Activated naive CD8-positive, alpha-beta T cell treated with anti-CD3 and anti-CD28 coated beads for 36 hours (primary cell): Measurements from ENCODE around the gene HDAC7. TPM values are rescaled to one million over a fixed set of nuclear protein-coding genes. Genes with fewer than 3 reads are reported as not detected.

Source experiments
- DNase-seq: peaks from one replicate; pipeline ENCODE4 v3.0.0; 2021
- H3K27ac Mint-ChIP-seq: one replicate; pipeline ENCODE4 v1.8.0; 2022; ENCODE audit warnings: mild to moderate bottlenecking, moderate library complexity, mixed read lengths
- H3K27me3 Mint-ChIP-seq: one replicate; pipeline ENCODE4 v1.8.0; 2022; ENCODE audit warnings: mild to moderate bottlenecking, mixed read lengths
- H3K36me3 Mint-ChIP-seq: one replicate; pipeline ENCODE4 v1.8.0; 2021; ENCODE audit warnings: mild to moderate bottlenecking, mixed read lengths
- H3K4me1 Mint-ChIP-seq: one replicate; pipeline ENCODE4 v1.8.0; 2021; ENCODE audit warnings: mixed read lengths
- H3K4me3 Mint-ChIP-seq: one replicate; pipeline ENCODE4 v1.8.0; 2022; ENCODE audit warnings: mild to moderate bottlenecking, moderate library complexity, mixed read lengths
- H3K9me3 Mint-ChIP-seq: one replicate; pipeline ENCODE4 v1.8.0; 2022; ENCODE audit warnings: mixed read lengths
- total RNA-seq, 2 experiments: library from RNA; stranded (reverse); gene quantifications; one replicate each; pipeline ENCODE4 v1.2.3, GENCODE V29; 2021

HDAC7 gene
- total RNA-seq, 2 experiments from 2014 or later: 233 to 246 TPM

DNA sequence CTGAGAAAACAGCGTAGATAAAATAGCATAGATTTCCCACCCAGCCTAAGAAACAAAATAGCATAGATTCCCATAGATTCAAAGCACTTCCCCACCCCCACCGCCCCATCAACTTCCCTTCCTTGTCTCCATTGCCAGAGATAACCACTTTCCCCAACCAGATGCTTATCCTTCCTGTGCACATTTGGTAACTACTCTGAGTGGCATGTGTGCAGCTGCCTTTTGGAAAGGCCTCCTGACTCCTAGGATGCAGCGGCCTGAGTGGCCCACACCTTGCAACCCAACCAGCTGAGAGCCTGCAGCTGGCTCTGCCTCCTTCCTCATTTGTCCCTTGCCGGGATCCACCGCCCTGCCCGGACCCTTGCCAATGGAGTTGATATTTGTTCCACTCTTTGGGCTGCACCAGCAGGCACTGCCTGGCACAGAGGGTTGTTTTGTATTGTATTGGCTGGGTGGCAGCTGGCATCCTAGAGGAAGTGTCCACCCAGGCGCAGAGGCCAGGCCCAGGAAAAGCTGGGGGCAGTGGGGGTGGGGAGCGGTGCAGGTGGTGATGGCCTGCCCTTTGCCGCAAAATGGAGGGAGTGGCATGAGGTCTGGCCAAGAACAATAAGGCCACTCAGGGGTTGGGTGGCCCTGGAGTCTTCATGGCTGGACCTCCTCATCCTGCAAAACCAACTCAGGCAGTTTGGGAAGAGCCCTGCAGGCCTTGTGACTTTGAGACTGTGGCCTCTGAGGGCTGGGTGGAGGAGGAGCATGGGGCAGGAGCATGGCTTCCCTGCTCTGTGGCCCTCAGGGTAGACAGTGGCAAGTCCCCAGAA lies 41.8 kb downstream of the HDAC7 start:
- no peak overlapping the region for H3K4me3 Mint-ChIP-seq
- H3K27ac Mint-ChIP-seq: no peak overlapping the region

DNA sequence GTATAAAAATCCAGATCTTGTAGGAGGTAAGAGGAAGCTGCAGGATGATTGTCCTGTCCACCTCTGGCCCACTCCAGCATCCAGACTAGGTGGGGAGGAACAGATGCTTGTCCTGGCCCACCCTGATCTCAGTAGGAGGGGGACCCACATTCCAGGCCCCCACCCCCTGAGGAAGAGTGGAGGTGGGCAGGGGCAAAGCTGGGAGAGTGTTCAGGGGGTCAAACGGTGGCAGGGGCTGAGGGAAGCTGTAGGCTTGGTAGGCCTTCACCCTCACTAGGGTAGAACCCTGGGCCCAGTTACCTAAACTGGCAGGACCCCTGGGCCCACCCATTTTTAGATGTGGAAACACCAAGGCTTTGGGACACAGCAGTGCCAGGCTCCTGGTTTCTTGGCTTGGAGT lies 42.6 kb downstream of the HDAC7 start:
- no peak overlapping the region for H3K27ac Mint-ChIP-seq
- peaks cover 30% of the 10 kb centered on the region for H3K4me1 Mint-ChIP-seq
- H3K9me3 Mint-ChIP-seq: no peaks in the 10 kb centered on the region
- no peak for DNase-seq
- H3K4me3 Mint-ChIP-seq: no peak overlapping the region
- H3K27me3 Mint-ChIP-seq: peaks cover 5% of the 10 kb centered on the region
- H3K36me3 Mint-ChIP-seq: no peaks in the 10 kb centered on the region

More for the DNA sequence above, 41.8 kb downstream of the HDAC7 start:
- Mint-ChIP-seq H3K9me3 (no peaks in the 10 kb centered on the region), H3K4me1 (peaks cover 27% of the 10 kb centered on the region), H3K36me3 (peaks cover 2% of the 10 kb centered on the region), H3K27me3 (no peaks in the 10 kb centered on the region)
- no peak for DNase-seq

DNA sequence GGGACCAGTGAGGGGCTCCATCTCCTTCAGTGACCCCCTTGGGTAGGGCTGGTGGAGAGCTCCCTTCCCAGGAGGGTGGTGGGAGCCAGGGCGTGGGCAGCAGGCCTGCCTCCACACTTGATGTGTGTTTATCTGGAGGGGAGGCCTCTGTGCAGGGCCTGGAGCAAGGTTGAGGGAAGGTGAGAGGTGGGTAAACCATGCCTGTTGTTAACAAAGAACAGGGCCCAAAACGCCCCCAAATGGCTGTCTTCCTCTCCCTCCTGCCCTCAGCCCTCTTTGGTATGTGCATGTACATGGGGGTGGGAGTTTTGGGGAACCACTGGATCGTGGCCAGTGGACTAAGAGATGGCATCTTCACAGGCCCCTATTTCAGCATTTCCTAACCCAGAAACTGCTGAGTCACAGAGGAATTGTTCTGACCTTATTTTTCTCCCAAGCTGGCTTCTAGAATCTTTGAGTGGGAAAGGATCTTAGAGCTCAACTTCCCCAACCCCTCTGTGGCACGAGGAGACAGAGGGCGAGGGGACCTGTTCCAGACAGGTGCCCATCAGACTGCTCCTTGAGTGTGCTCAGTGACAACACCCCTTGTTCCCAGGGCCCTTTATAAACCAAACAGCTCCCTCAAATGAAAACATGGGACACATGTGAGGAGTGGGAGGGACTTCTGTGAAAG lies 43.1 kb downstream of the HDAC7 start:
- H3K36me3 Mint-ChIP-seq: no peaks in the 10 kb centered on the region
- H3K9me3 Mint-ChIP-seq: no peaks in the 10 kb centered on the region
- no peak overlapping the region for H3K4me3 Mint-ChIP-seq
- peaks cover 30% of the 10 kb centered on the region for H3K4me1 Mint-ChIP-seq
- H3K27me3 Mint-ChIP-seq: peaks cover 5% of the 10 kb centered on the region
- DNase-seq: no peak
- H3K27ac Mint-ChIP-seq: no peak overlapping the region

DNA sequence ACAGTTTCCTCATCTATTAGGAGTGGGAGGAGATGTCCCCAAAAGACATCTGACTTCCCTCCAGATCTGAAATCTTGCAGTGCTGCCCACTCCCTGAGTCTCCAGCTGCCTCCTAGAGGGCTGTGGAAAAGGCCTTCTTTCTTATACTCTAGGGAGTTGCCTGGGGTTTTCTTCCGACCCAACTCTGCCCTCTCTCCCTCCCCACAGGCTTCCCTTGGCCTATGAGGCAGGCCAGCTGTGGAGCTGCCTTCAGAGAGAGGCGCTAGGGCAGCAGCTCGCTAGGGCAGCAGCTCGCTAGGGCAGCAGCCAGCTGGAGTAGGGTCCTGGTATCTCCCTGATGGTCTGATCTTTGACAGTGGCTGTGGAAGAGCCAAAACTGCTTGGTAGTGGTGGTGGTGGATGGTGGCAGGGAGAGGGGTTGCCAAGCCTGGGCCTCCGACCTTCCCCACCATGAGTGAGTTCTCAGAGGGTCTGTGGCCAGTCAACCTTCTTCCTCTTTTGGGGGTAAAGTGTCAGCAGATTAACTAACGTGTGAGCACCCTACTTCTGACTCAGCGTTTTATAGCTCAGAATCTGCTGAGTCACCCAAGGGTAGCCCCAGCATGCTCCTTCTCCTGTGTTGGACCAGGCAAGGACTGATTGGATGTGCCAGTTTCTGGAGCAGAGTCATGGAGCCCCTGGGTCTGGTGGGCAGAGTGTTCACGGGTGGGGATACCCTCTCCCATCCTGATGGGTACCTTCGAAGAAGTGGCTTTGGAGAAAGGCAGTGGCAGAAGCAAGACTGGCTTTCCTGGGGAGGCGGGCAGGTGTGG lies 44.4 kb downstream of the HDAC7 start:
- peaks cover 5% of the 10 kb centered on the region for H3K27me3 Mint-ChIP-seq
- no peak overlapping the region for H3K27ac Mint-ChIP-seq
- H3K4me3 Mint-ChIP-seq: no peak overlapping the region
- H3K4me1 Mint-ChIP-seq: peaks cover 25% of the 10 kb centered on the region
- DNase-seq: no peak
- no peaks in the 10 kb centered on the region for H3K36me3 Mint-ChIP-seq
- no peaks in the 10 kb centered on the region for H3K9me3 Mint-ChIP-seq

DNA sequence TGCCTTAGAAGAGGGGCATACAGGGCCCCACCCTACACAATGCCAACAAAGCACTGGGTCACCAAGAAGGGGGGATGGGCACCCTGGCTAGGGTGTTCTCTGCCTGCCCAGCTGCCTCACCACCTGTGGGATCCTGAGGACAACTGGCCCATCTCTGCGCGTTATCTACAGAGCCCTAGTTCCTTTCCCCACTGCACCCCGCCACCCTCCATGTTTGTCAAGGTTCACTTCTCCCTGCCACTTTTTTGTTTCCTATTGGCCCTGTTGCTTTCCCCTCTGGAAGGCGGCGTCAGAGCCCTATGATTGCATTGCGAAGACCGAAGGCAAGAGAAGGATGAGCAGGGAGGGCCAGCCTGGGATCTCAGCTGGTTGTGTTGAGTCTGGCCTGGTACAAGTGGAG lies 45.0 kb downstream of the HDAC7 start:
- Mint-ChIP-seq H3K36me3 (no peaks in the 10 kb centered on the region), H3K9me3 (no peaks in the 10 kb centered on the region), H3K27ac (no peak overlapping the region), H3K4me1 (peaks cover 25% of the 10 kb centered on the region), H3K4me3 (peak overlapping the region; percentile 90), H3K27me3 (peaks cover 5% of the 10 kb centered on the region)
- DNase-seq: no peak

DNA sequence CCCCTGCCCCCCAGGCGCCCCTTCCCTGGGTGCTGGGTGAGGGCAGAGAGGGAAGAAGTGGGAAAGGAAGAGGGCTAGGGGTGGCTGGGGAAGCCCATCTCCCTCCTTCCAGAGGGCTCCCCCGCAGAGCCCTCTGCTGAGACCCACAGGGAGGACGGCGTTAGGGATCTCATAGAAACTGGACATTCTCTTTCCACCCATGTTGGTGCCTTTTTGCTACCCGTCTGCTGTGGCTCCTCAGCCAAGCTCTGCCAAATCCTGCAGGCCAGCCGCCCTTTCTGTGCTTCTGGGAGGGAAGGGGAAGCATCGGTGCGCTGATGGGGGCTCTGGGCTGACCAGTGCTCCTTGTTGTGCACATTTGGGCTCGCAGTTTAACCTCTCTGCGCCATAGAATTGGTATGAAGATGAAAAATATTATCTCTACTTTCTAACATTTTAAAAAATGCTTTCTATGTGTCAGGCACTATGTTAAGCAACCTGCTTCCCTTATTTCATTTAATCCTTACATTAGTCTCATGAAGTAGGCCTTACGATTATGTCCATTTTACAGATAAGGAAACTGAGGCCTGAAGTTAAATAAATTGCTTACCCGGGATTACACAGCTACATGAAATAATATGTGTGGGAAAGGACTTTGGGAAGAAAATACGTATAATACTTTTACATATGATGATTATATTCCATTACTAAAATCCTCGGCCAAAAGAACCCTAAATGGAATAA lies 45.7 kb downstream of the HDAC7 start:
- H3K4me1 Mint-ChIP-seq: peaks cover 18% of the 10 kb centered on the region
- no peaks in the 10 kb centered on the region for H3K36me3 Mint-ChIP-seq
- no peak for DNase-seq
- peak overlapping the region; percentile 90 for H3K4me3 Mint-ChIP-seq
- H3K9me3 Mint-ChIP-seq: no peaks in the 10 kb centered on the region
- H3K27me3 Mint-ChIP-seq: peaks cover 5% of the 10 kb centered on the region
- no peak overlapping the region for H3K27ac Mint-ChIP-seq

DNA sequence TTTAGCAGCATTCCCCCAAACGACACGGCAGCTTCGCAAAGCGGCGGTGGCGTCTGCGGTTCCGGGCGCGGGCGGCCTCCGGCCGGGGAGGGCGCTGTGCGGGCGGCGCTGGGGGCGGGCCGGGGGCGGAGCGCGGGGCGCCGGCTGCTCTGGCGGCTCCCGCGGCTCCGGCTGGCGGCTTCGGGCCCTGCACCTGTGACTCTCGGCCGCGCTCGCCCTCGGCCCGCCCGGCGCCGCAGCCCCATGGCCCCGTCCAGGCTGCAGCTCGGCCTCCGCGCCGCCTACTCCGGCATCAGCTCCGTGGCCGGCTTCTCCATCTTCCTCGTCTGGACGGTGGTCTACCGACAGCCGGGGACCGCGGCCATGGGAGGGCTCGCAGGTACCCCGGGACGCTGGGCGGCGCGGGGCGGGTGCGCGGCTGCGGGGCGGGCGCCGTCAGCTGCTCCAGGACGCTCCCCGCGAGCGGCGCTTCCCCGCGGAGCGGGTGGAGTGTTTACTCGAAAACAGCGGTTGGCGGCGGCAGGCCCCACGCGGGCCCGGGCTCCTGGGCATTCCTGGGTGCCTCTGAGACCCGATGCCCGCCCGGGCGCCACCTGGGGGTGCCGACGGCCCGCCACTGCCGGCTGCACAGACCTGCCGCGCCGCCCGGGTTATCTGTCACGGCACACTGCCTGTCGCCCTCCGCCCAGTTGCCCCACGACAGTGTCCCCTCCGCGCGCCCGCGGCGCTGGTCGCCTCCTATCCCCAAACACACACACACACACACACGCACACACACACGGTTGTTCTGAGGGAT lies 46.4 kb downstream of the HDAC7 start, which contains the start of gene SLC48A1:
Gene SLC48A1, plus strand, starts transcription at position 177 of the 796 bp plus-strand sequence. Its CDS starts 67 bp downstream, at position 244.
- Mint-ChIP-seq H3K9me3 (no peaks in the 10 kb centered on the region), H3K27me3 (peaks cover 5% of the 10 kb centered on the region), H3K36me3 (no peaks in the 10 kb centered on the region), H3K27ac (no peak within 1 kb of the TSS), H3K4me1 (peaks cover 16% of the 10 kb centered on the region), H3K4me3 (peak within 1 kb of the TSS; percentile 90)
- peak; percentile 79 for DNase-seq

DNA sequence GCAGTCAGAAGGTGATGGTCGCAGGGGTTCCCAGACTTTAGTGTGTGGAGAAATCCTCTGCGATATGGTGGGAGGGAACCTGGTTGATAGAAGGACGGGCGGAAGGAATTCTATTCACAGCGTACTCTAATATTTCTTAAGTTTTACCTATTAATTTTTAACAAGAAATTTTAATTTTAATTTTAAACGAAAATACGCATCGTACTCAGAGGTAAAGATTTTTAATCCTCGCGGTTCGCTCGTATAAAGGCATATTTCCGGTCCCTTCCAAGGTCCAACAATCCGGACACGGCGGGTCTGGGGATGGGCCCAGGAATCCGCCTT lies 47.0 kb downstream of the HDAC7 start:
- H3K4me3 Mint-ChIP-seq: peak overlapping the region; percentile 73
- H3K9me3 Mint-ChIP-seq: no peaks in the 10 kb centered on the region
- no peak overlapping the region for H3K27ac Mint-ChIP-seq
- DNase-seq: no peak
- H3K27me3 Mint-ChIP-seq: peaks cover 5% of the 10 kb centered on the region
- peaks cover 16% of the 10 kb centered on the region for H3K4me1 Mint-ChIP-seq
- no peaks in the 10 kb centered on the region for H3K36me3 Mint-ChIP-seq

DNA sequence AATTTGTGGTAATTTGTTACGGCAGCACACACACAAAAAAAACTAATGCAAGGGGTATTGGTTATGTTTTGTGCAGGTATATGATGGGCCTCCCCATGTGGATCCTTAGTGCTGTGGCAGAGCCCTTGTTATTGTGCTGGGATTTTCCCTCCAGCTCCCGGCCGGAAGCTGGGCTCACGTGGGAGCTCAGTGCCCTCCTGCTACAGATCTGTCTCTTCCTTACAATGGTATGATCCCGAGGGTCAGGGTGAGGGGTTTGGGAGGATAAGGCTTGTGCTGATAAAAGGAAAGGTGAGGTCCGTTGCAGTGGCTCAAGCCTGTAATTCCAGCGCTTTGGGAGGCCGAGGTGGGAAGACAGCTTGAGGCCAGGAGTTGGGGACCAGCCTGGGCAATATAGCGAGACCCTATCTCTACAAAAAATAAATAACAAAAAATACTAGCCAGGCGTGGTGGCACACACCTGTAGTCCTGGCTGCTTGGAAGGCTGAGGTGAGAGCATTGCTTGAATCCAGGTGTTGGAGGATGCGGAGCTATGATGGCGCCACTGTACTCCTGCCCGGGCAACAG lies 47.5 kb downstream of the HDAC7 start:
- H3K27ac Mint-ChIP-seq: no peak overlapping the region
- H3K27me3 Mint-ChIP-seq: peaks cover 5% of the 10 kb centered on the region
- H3K4me3 Mint-ChIP-seq: peak overlapping the region; percentile 73
- H3K9me3 Mint-ChIP-seq: no peaks in the 10 kb centered on the region
- H3K36me3 Mint-ChIP-seq: no peaks in the 10 kb centered on the region
- peaks cover 18% of the 10 kb centered on the region for H3K4me1 Mint-ChIP-seq
- DNase-seq: no peak

DNA sequence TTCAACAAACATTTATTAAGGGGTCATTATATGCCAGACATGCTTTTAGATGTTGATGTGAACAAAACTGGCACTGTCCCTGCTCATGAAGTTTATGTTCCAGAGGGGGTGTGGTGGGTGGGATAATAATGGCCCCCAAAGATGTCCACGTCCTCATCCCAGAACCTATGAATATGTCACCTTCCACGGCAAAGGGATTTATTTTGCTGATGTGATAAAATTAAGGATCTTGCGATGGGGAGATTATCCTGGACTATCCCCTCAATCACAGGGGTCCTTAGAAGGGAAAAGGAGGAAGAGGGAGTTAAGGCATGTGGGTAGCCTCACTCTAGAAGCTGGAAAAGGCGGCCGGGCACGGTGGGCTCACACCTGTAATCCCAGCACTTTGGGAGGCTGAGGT lies 48.4 kb downstream of the HDAC7 start:
- Mint-ChIP-seq H3K9me3 (no peaks in the 10 kb centered on the region), H3K27ac (no peak overlapping the region), H3K27me3 (peaks cover 5% of the 10 kb centered on the region), H3K4me1 (peaks cover 17% of the 10 kb centered on the region), H3K36me3 (no peaks in the 10 kb centered on the region), H3K4me3 (no peak overlapping the region)
- DNase-seq: no peak

DNA sequence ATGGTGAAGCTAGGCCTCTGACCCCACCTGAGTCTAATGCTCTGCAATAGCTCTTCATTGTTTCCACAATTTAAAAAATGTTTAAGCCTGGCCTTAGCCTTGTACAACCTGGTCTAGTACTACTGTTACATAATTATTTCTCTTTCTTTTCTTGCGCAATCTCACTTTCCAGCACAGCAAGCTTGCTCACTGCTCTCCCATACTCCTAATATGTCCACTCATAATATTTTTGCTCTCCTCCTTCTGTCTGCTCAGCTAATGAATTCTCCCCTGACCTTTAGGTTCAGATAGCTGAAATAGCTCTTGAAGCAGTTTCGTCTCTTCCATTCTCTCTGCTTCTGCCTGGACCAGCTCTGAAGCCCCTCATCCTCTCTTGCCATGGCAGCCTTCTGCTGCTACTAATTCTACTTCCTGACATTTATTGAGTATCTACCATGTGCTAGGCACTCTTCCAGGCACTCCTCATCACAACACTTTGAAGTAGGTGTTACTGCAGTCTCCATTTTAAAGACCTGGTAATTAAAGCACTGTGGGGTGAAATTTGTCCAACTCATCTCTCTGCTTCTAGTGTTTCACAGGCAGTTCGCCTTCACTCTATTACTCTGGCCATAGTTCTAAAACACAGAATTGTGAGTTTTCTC lies 49.5 kb downstream of the HDAC7 start:
- peaks cover 5% of the 10 kb centered on the region for H3K27me3 Mint-ChIP-seq
- no peaks in the 10 kb centered on the region for H3K9me3 Mint-ChIP-seq
- no peak overlapping the region for H3K27ac Mint-ChIP-seq
- no peak overlapping the region for H3K4me3 Mint-ChIP-seq
- peaks cover 19% of the 10 kb centered on the region for H3K4me1 Mint-ChIP-seq
- DNase-seq: no peak
- H3K36me3 Mint-ChIP-seq: no peaks in the 10 kb centered on the region

DNA sequence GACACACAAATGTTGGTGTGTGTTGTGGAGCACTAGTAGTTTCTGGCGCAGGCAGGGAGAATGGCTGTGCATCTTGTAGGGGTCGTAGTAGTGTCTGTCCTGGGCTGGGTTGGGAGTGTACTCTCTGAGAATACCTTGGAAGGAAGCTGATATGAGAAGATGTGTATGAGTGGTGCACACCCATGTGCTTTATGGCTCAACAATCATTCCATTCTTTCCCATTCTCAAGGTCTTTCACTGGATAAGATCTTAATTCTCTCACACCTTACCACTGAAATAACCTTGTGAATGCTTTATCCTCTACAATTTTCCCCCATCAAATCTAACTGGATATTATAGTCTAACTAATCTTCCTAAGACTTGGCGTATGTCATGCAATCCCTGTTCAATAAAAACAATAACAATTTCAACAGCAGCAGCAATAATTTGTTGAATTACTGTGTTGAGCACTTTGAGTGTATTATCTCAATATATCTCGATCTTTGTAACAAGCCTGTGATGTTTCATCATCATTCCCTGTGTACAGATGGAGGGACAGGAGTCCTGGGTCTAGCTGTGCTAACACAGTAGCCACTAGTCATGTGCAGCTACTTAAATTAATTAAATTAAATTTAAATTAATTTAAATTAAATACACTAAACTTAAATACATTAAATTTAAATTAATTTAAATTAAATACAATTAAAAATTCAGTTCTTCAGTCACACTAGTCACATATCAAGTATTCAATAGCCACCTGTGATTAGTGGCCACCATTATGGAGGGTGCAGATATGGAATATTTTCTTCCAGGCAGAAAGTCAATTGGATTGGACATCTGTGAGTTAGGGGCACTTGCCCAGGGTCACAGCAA lies 50.2 kb downstream of the HDAC7 start:
- no peaks in the 10 kb centered on the region for H3K36me3 Mint-ChIP-seq

More for the DNA sequence above, 50.2 kb downstream of the HDAC7 start:
- Mint-ChIP-seq H3K27me3 (peaks cover 5% of the 10 kb centered on the region), H3K9me3 (no peaks in the 10 kb centered on the region), H3K4me1 (peaks cover 16% of the 10 kb centered on the region), H3K27ac (no peak overlapping the region), H3K4me3 (no peak overlapping the region)
- no peak for DNase-seq
